ACC112 (cell line): ENCODE measurements around the gene ITPKB.

Experiments used
- H2AFZ ChIP-seq: fragments of 200-600 bp; sonication (generic); one replicate; pipeline ENCODE4 v1.6.0; 2017; ENCODE audit warnings: antibody characterized with exemption, low read length; ENCODE audit not compliant: unreplicated experiment
- H3K27ac ChIP-seq: fragments of 200-600 bp; sonication (generic); 2 replicates; pipeline ENCODE4 v1.5.1; 2014; ENCODE audit warnings: low read depth, mild to moderate bottlenecking, antibody characterized with exemption, low read length, moderate library complexity
- H3K27me3 ChIP-seq: fragments of 200-600 bp; sonication (generic); 2 replicates; pipeline ENCODE4 v1.6.1; 2014; ENCODE audit warnings: mild to moderate bottlenecking, antibody characterized with exemption, low read length, moderate library complexity, mixed read lengths; ENCODE audit not compliant: insufficient read depth
- H3K36me3 ChIP-seq: fragments of 200-600 bp; sonication (generic); 2 replicates; pipeline ENCODE4 v1.6.1; 2016; ENCODE audit warnings: mild to moderate bottlenecking, antibody characterized with exemption, low read length, moderate library complexity, mixed read lengths; ENCODE audit not compliant: insufficient read depth
- H3K4me1 ChIP-seq: fragments of 200-600 bp; sonication (generic); one replicate; pipeline ENCODE4 v1.6.1; 2016; ENCODE audit warnings: low read length, mixed read lengths; ENCODE audit not compliant: insufficient read depth, unreplicated experiment, control insufficient read depth
- H3K4me3 ChIP-seq: fragments of 200-600 bp; sonication (generic); 2 replicates; pipeline ENCODE4 v1.5.1; 2014; ENCODE audit warnings: mild to moderate bottlenecking, low read depth, low read length
- H3K79me2 ChIP-seq: fragments of 200-600 bp; sonication (generic); one replicate; pipeline ENCODE4 v1.6.0; 2016; ENCODE audit warnings: low read length; ENCODE audit not compliant: control insufficient read depth, unreplicated experiment, insufficient read depth

ITPKB gene

GRCh38 chr1:226702318-226702956 is 36.6 kb downstream of the ITPKB start:
- Histone ChIP-seq H3K36me3 (no peaks in the 10 kb centered on the region), H3K79me2 (no peaks in the 10 kb centered on the region), H3K27ac (peak overlapping the region; percentile 92)

GRCh38 chr1:226700861-226701260 is 38.2 kb downstream of the ITPKB start:
- Histone ChIP-seq H2AFZ (no peak overlapping the region), H3K27ac (no peak overlapping the region), H3K79me2 (no peaks in the 10 kb centered on the region), H3K36me3 (no peaks in the 10 kb centered on the region), H3K4me3 (no peak overlapping the region), H3K4me1 (peaks cover 33% of the 10 kb centered on the region), H3K27me3 (no peaks in the 10 kb centered on the region)

More at GRCh38 chr1:226702318-226702956, 36.6 kb downstream of the ITPKB start:
- Histone ChIP-seq H3K4me1 (peaks cover 22% of the 10 kb centered on the region), H2AFZ (peak overlapping the region; percentile 0), H3K4me3 (peak overlapping the region; percentile 90), H3K27me3 (no peaks in the 10 kb centered on the region)

- Histone ChIP-seq H3K27ac (no peak overlapping the region), H3K4me3 (no peak overlapping the region), H3K4me1 (peaks cover 33% of the 10 kb centered on the region), H3K36me3 (no peaks in the 10 kb centered on the region), H3K27me3 (no peaks in the 10 kb centered on the region), H3K79me2 (no peaks in the 10 kb centered on the region), H2AFZ (no peak overlapping the region)
Observed at GRCh38 chr1:226699166-226699565, 39.9 kb downstream of the ITPKB start.

- Histone ChIP-seq H3K27me3 (no peaks in the 10 kb centered on the region), H3K36me3 (no peaks in the 10 kb centered on the region), H3K79me2 (no peaks in the 10 kb centered on the region), H3K4me3 (no peak overlapping the region), H2AFZ (no peak overlapping the region), H3K27ac (no peak overlapping the region), H3K4me1 (peaks cover 33% of the 10 kb centered on the region)
Observed at GRCh38 chr1:226698659-226699058, 40.4 kb downstream of the ITPKB start.

GRCh38 chr1:226697929-226698544 is 41.0 kb downstream of the ITPKB start:
- no peaks in the 10 kb centered on the region for H3K36me3 ChIP-seq
- no peak overlapping the region; the same call in 1 of the 2 replicates for H3K27ac ChIP-seq
- no peak overlapping the region for H3K4me3 ChIP-seq
- H3K79me2 ChIP-seq: no peaks in the 10 kb centered on the region
- H3K4me1 ChIP-seq: peaks cover 32% of the 10 kb centered on the region
- H3K27me3 ChIP-seq: no peaks in the 10 kb centered on the region
- H2AFZ ChIP-seq: no peak overlapping the region

- no peaks in the 10 kb centered on the region for H3K27me3 ChIP-seq
- H3K4me1 ChIP-seq: peaks cover 25% of the 10 kb centered on the region
- no peaks in the 10 kb centered on the region for H3K79me2 ChIP-seq
- H2AFZ ChIP-seq: no peak overlapping the region
- H3K36me3 ChIP-seq: no peaks in the 10 kb centered on the region
- H3K27ac ChIP-seq: peak overlapping the region; percentile 42; the same call in 1 of the 2 replicates
- H3K4me3 ChIP-seq: no peak overlapping the region
Observed at GRCh38 chr1:226697151-226697928, 41.7 kb downstream of the ITPKB start.

- H3K36me3 ChIP-seq: no peaks in the 10 kb centered on the region
- H3K4me3 ChIP-seq: no peak overlapping the region
- H3K4me1 ChIP-seq: peaks cover 18% of the 10 kb centered on the region
- H3K27me3 ChIP-seq: no peaks in the 10 kb centered on the region
- no peak overlapping the region for H2AFZ ChIP-seq
- no peaks in the 10 kb centered on the region for H3K79me2 ChIP-seq
- H3K27ac ChIP-seq: peak overlapping the region; percentile 10; the same call in 1 of the 2 replicates
Observed at GRCh38 chr1:226696547-226696946, 42.5 kb downstream of the ITPKB start.

GRCh38 chr1:226695335-226695900 is 43.7 kb downstream of the ITPKB start:
- Histone ChIP-seq H3K79me2 (no peaks in the 10 kb centered on the region), H3K27me3 (no peaks in the 10 kb centered on the region), H3K27ac (no peak overlapping the region), H3K4me1 (peaks cover 17% of the 10 kb centered on the region), H3K4me3 (no peak overlapping the region), H3K36me3 (no peaks in the 10 kb centered on the region), H2AFZ (no peak overlapping the region)

- Histone ChIP-seq H3K4me1 (peaks cover 15% of the 10 kb centered on the region), H2AFZ (no peak overlapping the region), H3K27ac (no peak overlapping the region), H3K36me3 (no peaks in the 10 kb centered on the region), H3K79me2 (no peaks in the 10 kb centered on the region), H3K4me3 (no peak overlapping the region), H3K27me3 (no peaks in the 10 kb centered on the region)
Observed at GRCh38 chr1:226692823-226693222, 46.3 kb downstream of the ITPKB start.

- Histone ChIP-seq H3K4me1 (peaks cover 9% of the 10 kb centered on the region), H3K27me3 (no peaks in the 10 kb centered on the region), H3K36me3 (no peaks in the 10 kb centered on the region), H2AFZ (no peak overlapping the region), H3K4me3 (no peak overlapping the region), H3K79me2 (no peaks in the 10 kb centered on the region), H3K27ac (no peak overlapping the region)
Observed at GRCh38 chr1:226692051-226692792, 46.9 kb downstream of the ITPKB start.
